ENCODE results near the gene TXK.

TXK gene

GRCh38 chr4:48108309-48109073 is 25.6 kb downstream of the TXK start:
- DNase-seq (ENCODE audit: insufficient read length, low spot score) (no peak), FAIRE-seq (no peak)
- TF ChIP-seq, protein P1, sequence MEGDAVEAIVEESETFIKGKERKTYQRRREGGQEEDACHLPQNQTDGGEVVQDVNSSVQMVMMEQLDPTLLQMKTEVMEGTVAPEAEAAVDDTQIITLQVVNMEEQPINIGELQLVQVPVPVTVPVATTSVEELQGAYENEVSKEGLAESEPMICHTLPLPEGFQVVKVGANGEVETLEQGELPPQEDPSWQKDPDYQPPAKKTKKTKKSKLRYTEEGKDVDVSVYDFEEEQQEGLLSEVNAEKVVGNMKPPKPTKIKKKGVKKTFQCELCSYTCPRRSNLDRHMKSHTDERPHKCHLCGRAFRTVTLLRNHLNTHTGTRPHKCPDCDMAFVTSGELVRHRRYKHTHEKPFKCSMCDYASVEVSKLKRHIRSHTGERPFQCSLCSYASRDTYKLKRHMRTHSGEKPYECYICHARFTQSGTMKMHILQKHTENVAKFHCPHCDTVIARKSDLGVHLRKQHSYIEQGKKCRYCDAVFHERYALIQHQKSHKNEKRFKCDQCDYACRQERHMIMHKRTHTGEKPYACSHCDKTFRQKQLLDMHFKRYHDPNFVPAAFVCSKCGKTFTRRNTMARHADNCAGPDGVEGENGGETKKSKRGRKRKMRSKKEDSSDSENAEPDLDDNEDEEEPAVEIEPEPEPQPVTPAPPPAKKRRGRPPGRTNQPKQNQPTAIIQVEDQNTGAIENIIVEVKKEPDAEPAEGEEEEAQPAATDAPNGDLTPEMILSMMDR (IDR thresholded peaks at IDR 0.05; ENCODE audit: insufficient read depth, missing control alignments): no peak

- no peak for DNase-seq (ENCODE audit: insufficient read length, low spot score)
- FAIRE-seq: no peak
- TF ChIP-seq, protein P1 (IDR thresholded peaks at IDR 0.05; ENCODE audit: insufficient read depth, missing control alignments): no peak
Observed at GRCh38 chr4:48105230-48105629, 28.8 kb downstream of the TXK start.

DNA sequence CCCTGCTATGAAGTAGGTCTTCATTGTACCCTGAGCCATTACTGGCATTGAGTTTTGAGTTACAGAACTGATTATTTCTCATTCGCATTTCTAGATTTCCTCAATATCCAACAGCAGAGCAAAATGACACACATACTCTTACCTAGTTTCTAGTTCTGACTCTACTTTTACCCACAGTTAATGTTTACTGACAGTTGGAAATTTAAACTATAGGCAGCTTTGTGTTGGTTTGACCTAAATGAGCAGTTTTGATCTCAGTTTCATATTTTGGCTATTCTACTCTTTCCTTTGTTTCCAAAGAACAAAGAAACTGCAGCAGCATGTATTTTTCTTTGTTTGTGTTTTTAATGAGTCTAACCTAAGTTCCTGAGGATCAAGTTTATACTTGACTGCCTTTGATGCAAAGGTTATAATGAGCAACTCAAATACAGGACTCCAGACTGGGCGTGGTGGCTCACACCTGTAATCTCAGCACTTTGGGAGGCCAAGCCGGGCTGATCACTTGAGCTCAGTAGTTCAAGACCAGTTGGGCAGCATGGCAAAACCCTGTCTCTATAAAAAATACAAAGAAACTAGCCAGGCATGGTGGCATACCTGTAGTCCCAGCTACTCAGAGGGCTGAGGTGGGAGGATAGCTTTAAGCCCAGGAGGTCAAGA is 30.4 kb downstream of the TXK start:
- TF ChIP-seq, protein P1 (IDR thresholded peaks at IDR 0.05; ENCODE audit: insufficient read depth, missing control alignments): no peak
- FAIRE-seq (peak; percentile 29), DNase-seq (ENCODE audit: insufficient read length, low spot score) (no peak)

DNA sequence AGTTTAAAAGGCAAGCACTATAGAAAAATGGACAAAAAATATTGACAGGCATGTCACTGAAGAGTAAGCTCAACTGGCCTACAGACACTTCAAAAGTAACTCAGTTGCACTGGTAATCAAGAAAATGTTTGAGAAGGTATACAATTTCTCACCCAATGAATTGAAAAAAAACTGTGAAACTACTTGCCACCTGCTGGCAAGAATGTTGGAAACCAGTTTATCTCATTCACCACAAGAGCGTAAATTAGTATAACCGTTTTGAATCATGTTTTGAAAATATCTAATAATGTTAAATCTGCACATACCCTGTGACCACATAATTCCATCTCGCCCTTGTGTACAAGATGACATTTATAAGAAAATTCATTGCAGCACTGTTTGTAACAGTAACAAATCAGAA is 31.7 kb downstream of the TXK start:
- DNase-seq (ENCODE audit: insufficient read length, low spot score) (no peak), FAIRE-seq (no peak)
- TF ChIP-seq, protein P1 (IDR thresholded peaks at IDR 0.05; ENCODE audit: insufficient read depth, missing control alignments): no peak

GRCh38 chr4:48100256-48100655 is 33.8 kb downstream of the TXK start:
- TF ChIP-seq, protein P1 (IDR thresholded peaks at IDR 0.05; ENCODE audit: insufficient read depth, missing control alignments): no peak
- no peak for FAIRE-seq

GRCh38 chr4:48095441-48095840 is 38.6 kb downstream of the TXK start:
- DNase-seq (ENCODE audit: insufficient read length, low spot score) (no peak), FAIRE-seq (no peak)
- TF ChIP-seq, protein P1 (IDR thresholded peaks at IDR 0.05; ENCODE audit: insufficient read depth, missing control alignments): no peak

More at GRCh38 chr4:48100256-48100655, 33.8 kb downstream of the TXK start:
- DNase-seq (ENCODE audit: insufficient read length, low spot score): no peak

- TF ChIP-seq, protein P1 (IDR thresholded peaks at IDR 0.05; ENCODE audit: insufficient read depth, missing control alignments): no peak
- no peak for DNase-seq (ENCODE audit: insufficient read length, low spot score)
- no peak for FAIRE-seq
Observed at GRCh38 chr4:48093991-48094416, 40.0 kb downstream of the TXK start.
